ENCODE data around the gene USP6NL.

DNA sequence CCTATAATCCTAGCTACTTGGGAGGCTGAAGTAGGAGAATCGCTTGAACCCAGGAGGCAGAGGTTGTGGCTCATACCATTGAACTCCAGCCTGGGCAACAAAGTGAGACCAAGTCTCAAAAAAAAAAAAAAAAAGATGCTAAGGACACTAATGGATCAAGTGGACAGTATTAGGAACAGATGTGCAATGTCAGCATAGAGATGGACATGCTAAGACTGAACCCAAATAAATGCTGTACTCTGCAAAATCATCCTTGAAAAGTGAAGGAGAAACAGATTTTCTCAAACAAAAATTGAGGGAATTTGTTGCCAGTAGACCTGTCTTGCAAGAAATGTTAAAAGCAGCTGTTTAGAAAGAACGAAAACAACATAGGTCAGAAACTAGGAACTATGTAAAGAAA is 194.5 kb downstream of the USP6NL start:
- no peak for TF ChIP-seq ARNTL (CRISPR knock-in tag; IDR thresholded peaks at IDR 0.05)
- TF ChIP-seq, protein P1, sequence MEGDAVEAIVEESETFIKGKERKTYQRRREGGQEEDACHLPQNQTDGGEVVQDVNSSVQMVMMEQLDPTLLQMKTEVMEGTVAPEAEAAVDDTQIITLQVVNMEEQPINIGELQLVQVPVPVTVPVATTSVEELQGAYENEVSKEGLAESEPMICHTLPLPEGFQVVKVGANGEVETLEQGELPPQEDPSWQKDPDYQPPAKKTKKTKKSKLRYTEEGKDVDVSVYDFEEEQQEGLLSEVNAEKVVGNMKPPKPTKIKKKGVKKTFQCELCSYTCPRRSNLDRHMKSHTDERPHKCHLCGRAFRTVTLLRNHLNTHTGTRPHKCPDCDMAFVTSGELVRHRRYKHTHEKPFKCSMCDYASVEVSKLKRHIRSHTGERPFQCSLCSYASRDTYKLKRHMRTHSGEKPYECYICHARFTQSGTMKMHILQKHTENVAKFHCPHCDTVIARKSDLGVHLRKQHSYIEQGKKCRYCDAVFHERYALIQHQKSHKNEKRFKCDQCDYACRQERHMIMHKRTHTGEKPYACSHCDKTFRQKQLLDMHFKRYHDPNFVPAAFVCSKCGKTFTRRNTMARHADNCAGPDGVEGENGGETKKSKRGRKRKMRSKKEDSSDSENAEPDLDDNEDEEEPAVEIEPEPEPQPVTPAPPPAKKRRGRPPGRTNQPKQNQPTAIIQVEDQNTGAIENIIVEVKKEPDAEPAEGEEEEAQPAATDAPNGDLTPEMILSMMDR (CRISPR knock-in tag; IDR thresholded peaks at IDR 0.05): no peak
- TF ChIP-seq NFYB (CRISPR knock-in tag; IDR thresholded peaks at IDR 0.05): no peak
- TF ChIP-seq ZNF12 (CRISPR knock-in tag; IDR thresholded peaks at IDR 0.05): no peak
- TF ChIP-seq NR2F2 (IDR thresholded peaks at IDR 0.05; ENCODE audit: borderline replicate concordance, low read depth): no peak
- TF ChIP-seq PHF20 (CRISPR knock-in tag; IDR thresholded peaks at IDR 0.05): no peak

Data from HepG2 (cell line).